Liver (tissue), 3 donors: ENCODE results near the gene MAGEB17.

Source experiments
- MAX ChIP-seq: IDR thresholded peaks from 2 replicates; pipeline ENCODE4 v1.6.1; 2016; ENCODE audit warnings: antibody characterized with exemption
- TAF1 ChIP-seq: conservative IDR thresholded peaks from 2 replicates; pipeline ENCODE4 v1.6.1; 2016; ENCODE audit warnings: antibody characterized with exemption, mild to moderate bottlenecking
- TF ChIP-seq, protein P1 (sequence below): fragments of 150-350 bp; IDR thresholded peaks from 2 replicates; pipeline ENCODE4 v1.5.1; 2017; ENCODE audit warnings: improper control_type of control experiment, low read depth, low read length; ENCODE audit not compliant: missing input control
- donor health status: healthy.
- donor health status: healthy.

DNA sequence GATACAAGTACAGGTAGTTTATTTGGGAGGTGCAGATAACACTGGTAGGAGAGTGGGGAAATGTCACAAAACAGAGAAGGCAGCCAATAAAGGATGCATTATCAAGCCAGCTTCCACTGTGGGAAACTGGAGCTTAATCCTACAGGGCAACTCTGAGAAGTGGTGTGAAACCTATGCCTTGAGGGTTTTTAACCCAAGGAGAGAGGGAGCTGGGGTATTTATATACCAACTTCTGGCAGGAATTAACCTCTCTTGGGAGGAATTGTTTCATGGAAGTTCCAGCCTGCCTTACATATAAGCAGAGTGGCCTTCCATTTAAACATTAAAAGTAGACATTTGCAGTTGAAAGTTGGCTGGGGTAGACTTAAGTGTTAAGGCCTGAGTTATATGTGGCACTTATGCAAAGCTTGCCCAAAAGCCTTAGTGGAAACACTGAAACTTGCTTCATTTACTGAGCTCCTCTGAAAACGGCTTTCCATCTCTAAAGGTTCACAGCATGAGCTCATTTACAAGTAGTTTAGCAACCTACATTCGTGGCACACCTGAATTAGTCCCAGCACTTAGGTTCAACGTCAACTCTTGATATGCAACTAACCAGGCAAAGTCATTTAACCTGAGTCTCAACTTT is 19.2 kb downstream of the MAGEB17 start:
- TF ChIP-seq, protein P1, sequence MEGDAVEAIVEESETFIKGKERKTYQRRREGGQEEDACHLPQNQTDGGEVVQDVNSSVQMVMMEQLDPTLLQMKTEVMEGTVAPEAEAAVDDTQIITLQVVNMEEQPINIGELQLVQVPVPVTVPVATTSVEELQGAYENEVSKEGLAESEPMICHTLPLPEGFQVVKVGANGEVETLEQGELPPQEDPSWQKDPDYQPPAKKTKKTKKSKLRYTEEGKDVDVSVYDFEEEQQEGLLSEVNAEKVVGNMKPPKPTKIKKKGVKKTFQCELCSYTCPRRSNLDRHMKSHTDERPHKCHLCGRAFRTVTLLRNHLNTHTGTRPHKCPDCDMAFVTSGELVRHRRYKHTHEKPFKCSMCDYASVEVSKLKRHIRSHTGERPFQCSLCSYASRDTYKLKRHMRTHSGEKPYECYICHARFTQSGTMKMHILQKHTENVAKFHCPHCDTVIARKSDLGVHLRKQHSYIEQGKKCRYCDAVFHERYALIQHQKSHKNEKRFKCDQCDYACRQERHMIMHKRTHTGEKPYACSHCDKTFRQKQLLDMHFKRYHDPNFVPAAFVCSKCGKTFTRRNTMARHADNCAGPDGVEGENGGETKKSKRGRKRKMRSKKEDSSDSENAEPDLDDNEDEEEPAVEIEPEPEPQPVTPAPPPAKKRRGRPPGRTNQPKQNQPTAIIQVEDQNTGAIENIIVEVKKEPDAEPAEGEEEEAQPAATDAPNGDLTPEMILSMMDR, result no peak
- no peak for TF ChIP-seq TAF1
- TF ChIP-seq MAX, result no peak
